ENCODE results near the gene TPCN2.

Gene TPCN2

DNA sequence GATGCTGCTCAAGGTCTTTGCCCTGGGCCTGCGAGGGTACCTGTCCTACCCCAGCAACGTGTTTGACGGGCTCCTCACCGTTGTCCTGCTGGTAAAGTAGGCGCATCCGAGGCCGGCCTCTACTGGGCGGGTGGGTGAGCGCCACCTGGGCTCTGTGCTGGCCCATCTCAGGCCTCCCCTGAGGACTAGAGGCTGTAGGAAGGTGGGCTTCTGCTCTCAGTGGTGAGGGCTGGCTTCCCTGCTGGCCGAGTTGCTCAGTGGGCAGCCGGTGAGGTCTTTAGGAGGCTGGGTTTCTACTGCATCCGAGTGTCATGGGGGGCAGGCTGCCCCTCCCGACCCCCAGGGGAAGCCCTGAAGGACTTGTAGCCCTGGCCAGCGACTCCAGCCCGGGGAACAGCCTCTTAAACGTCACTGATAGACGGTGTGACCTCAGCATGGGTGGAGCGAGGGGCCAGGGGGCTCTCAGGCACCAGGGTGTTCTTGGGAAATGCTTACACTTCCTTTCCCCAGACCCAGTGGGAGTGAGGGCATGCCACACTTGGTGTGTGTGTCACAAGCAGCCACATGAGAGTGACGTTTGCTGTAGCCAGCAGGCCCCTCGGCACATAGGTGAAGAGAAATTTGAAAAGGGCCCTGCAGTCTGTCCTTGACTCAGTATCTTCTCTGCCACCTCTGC, 30.3 kb downstream of the TPCN2 start:
- DNase-seq: no peak

GRCh38 chr11:69079661-69080256, 31.0 kb downstream of the TPCN2 start:
- DNase-seq: no peak

GRCh38 chr11:69080257-69080995, 31.7 kb downstream of the TPCN2 start:
- no peak for DNase-seq

GRCh38 chr11:69081180-69081579, 32.4 kb downstream of the TPCN2 start:
- DNase-seq: no peak

- no peak for DNase-seq
Observed at GRCh38 chr11:69083531-69084247, 35.0 kb downstream of the TPCN2 start.

GRCh38 chr11:69084371-69084770, 35.6 kb downstream of the TPCN2 start:
- DNase-seq: no peak

GRCh38 chr11:69085490-69086095, 36.9 kb downstream of the TPCN2 start:
- DNase-seq: no peak

DNA sequence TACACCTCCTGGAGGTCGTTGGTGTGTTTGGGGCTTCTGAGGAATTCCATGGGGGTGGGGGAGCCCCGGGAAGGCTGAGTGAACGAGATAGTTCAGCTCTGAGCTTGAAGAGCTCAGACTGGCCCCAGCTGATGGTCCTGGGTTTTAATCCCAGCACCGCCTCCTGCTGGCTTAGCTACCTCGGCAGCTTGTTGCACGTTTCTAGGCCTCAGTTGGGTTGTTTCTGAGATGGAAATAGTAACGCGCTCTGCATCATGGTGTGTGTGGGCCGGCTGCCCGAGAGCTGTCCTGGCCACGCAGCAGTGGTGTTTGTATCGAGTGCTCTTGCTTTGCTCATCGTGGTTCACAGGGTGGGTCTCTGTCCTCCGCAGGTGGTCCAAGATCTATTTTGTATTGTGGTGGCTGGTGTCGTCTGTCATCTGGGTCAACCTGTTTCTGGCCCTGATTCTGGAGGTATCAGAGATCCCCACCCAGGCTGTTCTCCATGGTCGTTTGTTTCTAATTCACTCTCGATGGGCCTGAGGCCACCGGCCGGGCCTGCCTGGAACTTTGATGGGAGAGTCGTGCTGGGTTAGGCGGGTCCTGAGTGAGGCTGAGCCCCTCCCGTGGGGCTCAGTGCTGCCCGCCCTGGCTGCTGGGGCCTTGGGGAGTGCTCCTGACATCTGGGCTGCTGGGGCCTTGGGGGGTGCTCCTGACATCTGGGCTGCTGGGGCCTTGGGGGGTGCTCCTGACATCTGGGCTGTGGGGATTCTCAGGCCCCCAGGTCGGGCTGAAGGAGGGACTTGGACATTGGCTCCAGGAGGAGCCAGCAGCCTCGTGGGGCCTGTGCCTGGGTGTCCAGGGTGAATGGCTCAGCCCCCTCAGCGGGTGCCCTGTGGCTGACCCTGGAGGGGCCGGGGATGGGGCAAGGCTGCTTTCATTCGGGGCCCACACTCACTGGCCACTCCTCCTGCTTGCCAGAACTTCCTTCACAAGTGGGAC, 37.7 kb downstream of the TPCN2 start:
- no peak for DNase-seq

GRCh38 chr11:69087133-69087524, 38.4 kb downstream of the TPCN2 start:
- DNase-seq: no peak

DNA sequence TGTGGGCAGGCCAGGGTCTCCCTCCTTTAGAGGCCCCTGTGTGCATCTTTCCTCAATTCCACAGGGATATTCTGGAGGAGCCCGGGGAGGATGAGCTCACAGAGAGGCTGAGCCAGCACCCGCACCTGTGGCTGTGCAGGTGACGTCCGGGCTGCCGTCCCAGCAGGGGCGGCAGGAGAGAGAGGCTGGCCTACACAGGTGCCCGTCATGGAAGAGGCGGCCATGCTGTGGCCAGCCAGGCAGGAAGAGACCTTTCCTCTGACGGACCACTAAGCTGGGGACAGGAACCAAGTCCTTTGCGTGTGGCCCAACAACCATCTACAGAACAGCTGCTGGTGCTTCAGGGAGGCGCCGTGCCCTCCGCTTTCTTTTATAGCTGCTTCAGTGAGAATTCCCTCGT, 39.1 kb downstream of the TPCN2 start:
- no peak for DNase-seq

DNA sequence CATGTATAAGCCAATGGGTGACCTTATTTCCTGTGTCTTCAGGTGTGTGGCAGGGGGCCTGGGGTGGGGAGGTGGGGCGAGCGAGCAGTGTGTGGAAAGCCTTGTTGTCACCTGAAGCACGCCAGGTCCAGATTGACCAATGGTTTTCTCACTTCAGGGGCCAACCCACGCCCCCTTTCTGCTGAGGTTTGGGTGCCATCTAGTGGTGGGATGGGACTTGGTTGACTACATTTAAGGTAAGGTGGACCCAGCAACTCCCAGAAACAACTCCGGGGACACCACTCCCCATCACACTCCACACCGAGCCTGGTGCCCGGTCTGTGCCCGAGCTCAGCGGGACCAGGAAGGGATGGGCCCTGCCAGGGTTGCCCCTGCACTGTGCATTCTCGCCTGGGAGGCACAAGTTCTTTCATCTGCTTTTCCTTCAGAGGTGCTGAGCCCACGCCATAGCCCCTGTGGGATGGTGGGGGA, 40.0 kb downstream of the TPCN2 start:
- peak; percentile 29 for DNase-seq

- DNase-seq: no peak
Observed at GRCh38 chr11:69089258-69089657, 40.5 kb downstream of the TPCN2 start.

GRCh38 chr11:69091638-69092165, 43.0 kb downstream of the TPCN2 start:
- no peak for DNase-seq

GRCh38 chr11:69092263-69092662, 43.5 kb downstream of the TPCN2 start:
- no peak for DNase-seq

GRCh38 chr11:69093106-69093505, 44.4 kb downstream of the TPCN2 start:
- DNase-seq: no peak

GRCh38 chr11:69094111-69094914, 45.6 kb downstream of the TPCN2 start:
- DNase-seq: no peak

DNA sequence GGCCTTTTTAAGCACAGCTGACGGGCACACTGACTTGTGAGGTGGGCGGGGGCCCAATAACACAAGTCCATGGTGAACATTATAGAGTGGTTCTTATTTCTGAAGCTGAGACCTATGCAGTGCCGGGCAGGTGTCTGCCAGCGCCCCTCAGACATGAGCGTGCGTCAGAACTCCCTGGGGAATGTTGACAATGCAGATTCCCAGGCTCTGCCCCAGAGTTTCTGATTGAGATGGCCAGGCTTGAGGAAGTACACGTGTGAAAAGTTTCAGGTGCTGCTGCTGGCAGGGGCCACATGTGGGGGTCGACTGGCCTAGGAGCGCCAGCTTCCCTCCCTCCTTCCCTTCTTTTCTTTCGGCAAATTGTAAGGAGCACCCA, 46.2 kb downstream of the TPCN2 start:
- no peak for DNase-seq

DNA sequence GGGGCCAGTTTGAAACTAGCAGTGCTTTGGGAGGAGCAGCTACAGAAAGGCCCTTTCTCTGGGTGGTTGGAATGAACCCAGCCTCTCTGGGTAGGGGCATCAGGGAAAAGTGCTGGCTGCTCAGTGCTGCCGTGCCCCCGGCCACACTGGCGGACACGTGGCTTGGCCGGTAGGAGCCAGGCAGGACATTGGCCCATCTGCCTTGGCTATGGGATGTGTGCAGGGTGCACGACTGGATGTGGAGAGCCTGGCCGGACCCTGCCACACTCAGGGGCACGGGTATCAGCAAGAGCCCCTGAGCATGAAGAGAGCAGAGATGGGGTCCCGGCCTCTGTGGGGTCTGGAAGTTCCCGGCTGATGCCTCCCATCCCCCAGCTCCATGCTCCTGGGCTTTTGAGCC, 46.6 kb downstream of the TPCN2 start:
- DNase-seq: no peak

GRCh38 chr11:69096473-69096872, 47.7 kb downstream of the TPCN2 start:
- no peak for DNase-seq

GRCh38 chr11:69097263-69097662, 48.5 kb downstream of the TPCN2 start:
- no peak for DNase-seq

- no peak for DNase-seq
Observed at GRCh38 chr11:69099180-69099579, 50.4 kb downstream of the TPCN2 start.
